Suppressor macrophage treated with lipopolysaccharide for 1 hour (primary cell): ENCODE data around the gene TCF7L2.

Experiments
- DNase-seq, 3 donors: peaks; one replicate each; pipeline ENCODE4 v3.0.0-alpha.2; 2020 to 2022

TCF7L2 gene

GRCh38 chr10:113068178-113068890 lies 118.3 kb downstream of the TCF7L2 start:
- no peak for DNase-seq

- DNase-seq = no peak
Observed at GRCh38 chr10:113069595-113069994, 119.5 kb downstream of the TCF7L2 start.

DNA sequence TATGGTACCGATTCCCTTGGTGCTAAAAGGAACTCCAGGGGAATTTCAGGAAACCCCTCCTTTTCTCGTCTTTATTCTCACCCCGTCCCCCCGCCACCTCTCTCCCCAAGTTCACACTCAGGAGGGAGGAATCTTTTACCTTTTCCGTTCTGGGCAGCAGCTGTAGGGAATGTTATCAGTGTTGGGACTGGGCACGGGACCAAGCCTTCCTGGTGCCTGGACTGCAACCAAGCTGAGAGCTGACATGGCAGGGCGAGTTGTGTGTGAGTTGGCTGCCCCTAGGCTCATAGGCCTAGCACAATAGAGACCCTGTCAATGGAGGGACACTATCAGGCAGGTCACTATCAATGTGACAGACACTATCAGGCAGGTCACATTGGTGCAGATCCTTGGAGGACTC lies 121.4 kb downstream of the TCF7L2 start:
- no peak for DNase-seq

GRCh38 chr10:113073549-113074189 lies 123.6 kb downstream of the TCF7L2 start:
- DNase-seq = no peak

DNA sequence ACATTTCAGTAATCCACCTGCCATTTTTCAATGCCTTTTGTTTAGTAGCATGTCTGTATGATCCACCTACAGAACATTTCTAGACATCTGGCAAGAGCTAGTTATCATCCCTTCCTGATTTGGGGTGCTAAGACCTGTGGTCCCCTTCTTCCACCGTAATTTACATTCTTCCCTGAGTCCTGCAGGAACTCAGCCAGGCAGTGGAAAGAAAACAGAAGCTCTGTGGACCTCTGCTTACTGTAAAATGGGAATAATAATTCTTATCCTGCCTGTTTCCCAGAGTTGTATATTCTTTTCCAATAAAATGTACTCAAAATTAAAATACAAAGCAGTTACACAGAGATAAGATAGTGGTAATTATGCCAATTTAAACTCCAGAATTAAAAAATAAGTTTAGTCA lies 126.9 kb downstream of the TCF7L2 start:
- no peak for DNase-seq

- DNase-seq = no peak
Observed at GRCh38 chr10:113078282-113078907, 128.3 kb downstream of the TCF7L2 start.

GRCh38 chr10:113080061-113080924 lies 130.2 kb downstream of the TCF7L2 start:
- no peak for DNase-seq

DNA sequence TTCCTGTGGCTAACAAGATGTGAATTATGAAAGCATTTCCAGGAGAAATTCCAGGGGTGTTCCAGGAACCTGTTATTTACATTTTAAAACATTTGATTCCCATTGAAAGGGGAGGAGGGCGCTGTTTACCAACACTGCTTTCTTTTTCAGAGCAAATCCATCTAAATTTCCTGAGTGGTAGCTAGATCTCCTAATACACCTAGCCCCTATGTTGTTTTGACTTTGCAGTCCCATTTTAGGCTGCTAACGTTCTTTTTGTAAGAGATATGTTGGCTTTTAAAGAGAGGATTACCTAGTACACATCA lies 130.8 kb downstream of the TCF7L2 start:
- DNase-seq = no peak

GRCh38 chr10:113084031-113084430 lies 134.0 kb downstream of the TCF7L2 start:
- DNase-seq = peak in 1 of 3 donors; percentile 46

- no peak for DNase-seq
Observed at GRCh38 chr10:113085776-113086175, 135.7 kb downstream of the TCF7L2 start.

- DNase-seq = no peak
Observed at GRCh38 chr10:113086282-113086681, 136.2 kb downstream of the TCF7L2 start.

GRCh38 chr10:113087165-113088029 lies 137.3 kb downstream of the TCF7L2 start:
- peak; percentile 89 to 96 (median 96) for DNase-seq

DNA sequence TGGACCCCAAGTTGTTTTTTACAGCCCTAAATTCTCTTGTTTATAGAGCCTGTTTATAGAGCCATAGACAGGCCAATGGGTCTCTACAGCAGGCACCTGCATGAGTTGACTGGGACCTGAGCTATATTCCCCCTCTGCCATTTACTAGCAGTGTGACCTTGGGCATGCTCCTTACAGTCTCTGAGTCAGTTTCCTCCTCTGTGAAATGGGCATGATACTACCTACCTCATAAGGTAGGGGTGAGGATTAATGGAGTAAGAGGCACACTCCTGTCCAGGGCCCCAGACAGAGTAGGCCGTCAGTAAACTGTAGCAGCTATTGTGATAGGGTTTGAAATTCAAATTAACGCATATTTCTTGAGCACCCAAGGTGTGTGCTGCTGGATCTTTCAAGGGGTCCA lies 138.1 kb downstream of the TCF7L2 start:
- DNase-seq = no peak

DNA sequence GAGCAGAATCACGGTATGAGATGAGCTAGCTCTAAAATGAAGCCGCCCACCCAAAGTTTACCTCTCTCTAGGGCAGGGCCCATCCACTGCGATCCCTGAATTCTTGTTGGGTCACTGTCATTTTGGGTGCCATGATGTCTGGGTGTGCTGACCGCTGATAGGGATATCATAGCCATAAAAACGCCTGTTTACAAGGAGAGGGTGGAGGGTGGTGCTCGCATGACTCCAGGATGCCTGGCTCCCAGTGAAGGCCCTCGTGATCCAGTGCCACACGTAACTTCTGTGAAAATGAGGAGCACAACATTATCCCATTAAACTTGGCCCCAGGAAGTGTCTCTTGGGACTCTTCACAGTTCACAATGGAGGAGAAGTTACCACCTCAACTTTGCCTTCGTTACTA lies 139.5 kb downstream of the TCF7L2 start:
- no peak for DNase-seq

- no peak for DNase-seq
Observed at GRCh38 chr10:113091920-113092319, 141.9 kb downstream of the TCF7L2 start.

GRCh38 chr10:113093188-113094113 lies 143.4 kb downstream of the TCF7L2 start:
- DNase-seq = peak in 2 of 3 donors; percentile 20 to 31

GRCh38 chr10:113094114-113094486 lies 144.1 kb downstream of the TCF7L2 start:
- DNase-seq = peak; percentile 79 to 99 (median 97)

DNA sequence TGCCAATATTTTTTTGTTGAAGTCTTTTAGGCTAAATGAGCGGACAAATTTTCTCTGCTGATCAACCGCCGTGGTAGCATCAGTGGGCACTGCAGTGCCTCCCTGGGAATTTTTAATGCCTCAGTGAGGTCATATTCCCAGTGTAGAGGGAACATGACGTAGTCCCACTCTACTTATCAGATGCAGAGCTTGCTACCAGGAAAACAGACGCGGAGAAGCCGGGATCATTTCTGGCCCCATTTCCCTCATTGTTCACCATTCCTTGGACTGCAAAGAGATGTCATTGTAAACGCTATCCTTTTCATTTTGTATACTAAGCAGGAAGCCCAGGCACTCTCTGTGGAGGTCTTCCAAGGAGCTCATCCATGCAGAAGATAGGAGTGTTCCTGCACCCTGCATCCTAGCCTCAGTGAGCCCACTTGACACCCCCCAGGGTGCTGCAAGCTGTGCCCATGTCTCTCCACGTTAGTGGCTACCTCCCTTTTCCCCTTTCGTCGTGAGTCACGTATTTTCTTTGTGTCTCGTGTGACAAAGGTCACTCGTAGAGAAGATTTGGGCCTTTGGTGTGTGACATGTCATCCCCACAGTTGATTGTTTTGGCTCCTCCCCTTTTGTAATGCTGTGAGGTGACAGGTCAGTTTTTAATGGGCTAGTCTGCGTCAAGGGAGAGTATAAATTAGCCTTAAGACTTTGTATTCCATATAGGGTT lies 145.5 kb downstream of the TCF7L2 start:
- DNase-seq = no peak

DNA sequence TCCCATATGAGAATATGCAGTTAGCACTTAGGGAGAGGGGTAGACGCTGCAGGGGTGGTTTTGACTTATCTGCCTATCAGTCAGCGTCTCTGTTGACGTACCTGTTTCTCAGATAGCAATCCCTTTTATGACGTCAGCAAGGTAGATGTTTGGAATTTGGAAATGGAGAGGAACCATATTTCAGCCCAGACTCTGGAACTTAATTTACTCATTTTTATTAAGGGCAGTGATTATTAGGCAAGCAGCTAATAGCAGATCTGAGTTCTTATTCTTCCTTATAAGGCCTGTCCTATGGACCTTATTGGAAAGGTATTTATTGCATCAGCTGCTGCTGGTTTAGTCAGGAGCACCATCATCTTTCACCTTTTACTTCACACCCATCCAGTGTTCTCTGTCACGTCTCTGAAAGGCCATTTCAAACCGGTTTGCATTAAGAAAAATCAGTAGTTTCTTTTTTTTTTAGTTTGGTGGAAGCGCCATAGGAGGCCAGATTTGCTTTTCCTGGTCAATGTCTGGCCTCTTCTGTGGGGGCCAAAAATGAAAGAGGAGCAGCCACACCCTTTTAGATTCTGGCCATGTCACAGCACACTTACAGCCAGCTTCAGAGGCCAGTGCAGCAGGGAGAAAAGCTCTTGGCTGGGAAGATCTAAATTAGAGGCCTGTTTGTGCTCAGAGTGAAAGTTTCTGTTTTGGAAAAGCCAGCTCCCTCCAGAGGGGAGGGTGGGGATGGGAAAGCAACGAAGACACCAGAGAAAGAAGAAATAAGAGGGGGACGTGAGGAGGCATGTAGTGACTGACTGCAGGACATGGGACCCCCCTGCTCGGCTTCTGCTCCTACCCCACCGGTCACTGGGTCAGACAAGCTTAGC lies 146.3 kb downstream of the TCF7L2 start:
- DNase-seq = no peak

DNA sequence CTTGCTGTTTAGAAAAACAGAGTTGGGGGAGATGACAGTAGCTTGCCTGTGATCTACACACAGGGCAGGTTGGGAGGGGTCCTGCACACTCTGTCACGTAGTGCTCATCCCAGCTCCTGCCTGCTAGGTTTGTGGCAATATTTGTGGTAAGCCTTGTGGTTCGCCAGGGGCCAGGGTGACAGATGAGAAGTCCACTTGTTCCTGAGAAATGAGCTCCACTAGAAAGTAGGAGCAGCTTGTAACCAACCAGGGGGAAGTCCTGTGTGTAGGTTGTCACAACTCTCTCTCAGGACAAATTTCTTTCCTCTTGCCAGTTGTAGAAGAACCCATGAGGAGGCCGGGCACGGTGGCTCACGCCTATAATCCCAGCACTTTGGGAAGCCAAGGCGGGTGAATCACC lies 147.0 kb downstream of the TCF7L2 start:
- DNase-seq = peak; percentile 51 to 65 (median 60)
